Left cardiac atrium (tissue), 4 donors: ENCODE data around the gene PACS1. TPM values are rescaled to one million over a fixed set of nuclear protein-coding genes. Genes with fewer than 3 reads are reported as not detected.
"Not testable (repeated sequence)": the region's sequence is repeated elsewhere in the genome, so short reads cannot be mapped to it uniquely, and the experiment has no call there.

ENCODE experiments used
- ATAC-seq, 2 donors: fragments of 200-7000 bp; cut with Tn5 transposase; one replicate each; pipeline ENCODE4 v1.9.1; 2020; ENCODE audit warnings: mild to moderate bottlenecking in 2 of 2, moderate library complexity in 2 of 2
- DNase-seq: peaks from one replicate; pipeline ENCODE4 v3.0.0-alpha.2; 2020
- intact Hi-C, 2 donors: fragments of 100-400 bp; cut with DNase I; formaldehyde crosslinking; loops; one replicate each; pipeline versions ENCODE4 v1.14.1 to v1.15.1; 2022 to 2023
- total RNA-seq, 2 donors: library from RNA; stranded (reverse); fragmentation: NEBNext Ultra II Directional; extraction: Animal tissue kit (Norgen Biotek cat#: 25700); gene quantifications; one replicate each; pipeline ENCODE4 v1.2.1, GENCODE V29; 2021
- donor health status: DM: no; HTN: yes; CAD: no.
- donor health status: DM: no; HTN: yes; CAD: no; lungs with severe emphysema.
- donor health status: DM: yes; HTN: yes; CAD: no.
- donor health status: Dilated cardiomyopathy.

The PACS1 gene
- total RNA-seq, 2 donors from 2014 or later: 51.6 to 74.4 TPM

GRCh38 chr11:66070604-66071380 is 720 bp downstream of the PACS1 start:
- DNase-seq (peak; percentile 75), ATAC-seq (peak; percentile 15 to 35)
- intact Hi-C loops: loop anchor here in 1 of 2 donors (5.0 kb wide), 1 partner anchor 62 kb away; no protein-coding TSS in a partner anchor

DNA sequence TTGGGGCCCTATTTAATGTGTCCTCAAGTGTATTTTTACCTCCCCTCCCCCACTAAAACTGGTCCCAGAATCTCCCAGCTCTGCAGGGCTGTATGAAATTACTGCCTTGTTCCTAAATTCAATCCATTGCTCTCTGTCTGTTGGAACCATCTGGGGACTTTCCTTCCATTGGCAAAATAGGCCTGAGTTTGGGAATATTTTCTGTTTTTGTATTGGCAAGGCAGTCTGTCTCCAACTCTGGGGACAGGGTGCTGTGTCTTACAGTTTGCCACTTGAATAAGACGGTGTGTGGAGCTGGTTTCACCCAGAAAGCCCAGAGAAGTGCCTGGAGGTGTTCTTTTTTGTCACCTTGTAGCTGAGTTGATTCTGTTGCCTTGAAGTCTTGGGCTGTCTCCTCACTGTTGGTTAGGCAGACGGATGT is 1.3 kb downstream of the PACS1 start:
- DNase-seq (no peak), ATAC-seq (no peak)
- intact Hi-C loops: loop anchor here in 1 of 2 donors (5.0 kb wide), 1 partner anchor 61 kb away; no protein-coding TSS in a partner anchor

DNA sequence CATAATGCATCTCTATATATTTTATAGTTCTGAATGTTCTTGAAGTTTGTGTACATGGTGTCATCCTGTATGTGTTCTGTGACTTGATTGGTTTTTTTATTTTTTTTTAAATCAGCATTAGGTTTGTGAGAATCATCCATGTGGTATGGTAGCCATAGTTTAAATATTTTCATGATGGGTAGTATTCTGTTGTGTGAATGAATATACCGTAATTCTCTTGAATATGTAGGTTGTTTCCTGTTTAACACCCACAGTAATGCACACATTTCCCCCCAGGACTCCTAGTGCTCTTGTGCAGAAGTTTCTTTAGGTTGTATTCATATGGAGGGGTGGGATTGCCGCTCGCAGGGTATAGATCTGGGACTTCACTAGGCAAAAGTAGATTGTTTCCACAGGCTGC is 2.0 kb downstream of the PACS1 start:
- ATAC-seq (no peak), DNase-seq (no peak)
- intact Hi-C loops: loop anchor here in 1 of 2 donors (5.0 kb wide), 1 partner anchor 60 kb away; no protein-coding TSS in a partner anchor

GRCh38 chr11:66072518-66072917 is 2.4 kb downstream of the PACS1 start:
- DNase-seq (no peak), ATAC-seq (no peak)
- intact Hi-C loops: loop anchor here in 1 of 2 donors (5.0 kb wide), 1 partner anchor 60 kb away; no protein-coding TSS in a partner anchor

DNA sequence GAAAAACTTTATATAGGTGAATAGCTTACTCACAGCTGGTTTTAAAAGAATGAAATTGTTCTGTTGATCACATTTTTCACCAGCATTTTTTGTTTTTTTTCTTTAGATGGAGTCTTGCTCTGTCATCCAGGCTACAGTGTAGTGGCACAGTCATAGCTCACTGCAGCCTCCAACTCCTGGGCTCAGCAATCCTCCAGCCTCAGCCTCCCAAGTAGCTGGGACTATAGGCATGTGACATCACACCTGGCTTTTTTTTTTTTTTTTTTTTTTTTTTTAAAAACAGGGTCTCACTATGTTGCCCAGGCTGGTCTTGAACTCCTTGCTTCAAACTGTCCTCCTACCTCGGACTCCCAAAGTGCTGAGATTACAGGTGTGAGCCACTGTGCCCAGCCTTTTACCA is 3.6 kb downstream of the PACS1 start:
- DNase-seq: no peak
- ATAC-seq: no peak
- intact Hi-C loops: loop anchor here in 1 of 2 donors (5.0 kb wide), 1 partner anchor 59 kb away; no protein-coding TSS in a partner anchor

DNA sequence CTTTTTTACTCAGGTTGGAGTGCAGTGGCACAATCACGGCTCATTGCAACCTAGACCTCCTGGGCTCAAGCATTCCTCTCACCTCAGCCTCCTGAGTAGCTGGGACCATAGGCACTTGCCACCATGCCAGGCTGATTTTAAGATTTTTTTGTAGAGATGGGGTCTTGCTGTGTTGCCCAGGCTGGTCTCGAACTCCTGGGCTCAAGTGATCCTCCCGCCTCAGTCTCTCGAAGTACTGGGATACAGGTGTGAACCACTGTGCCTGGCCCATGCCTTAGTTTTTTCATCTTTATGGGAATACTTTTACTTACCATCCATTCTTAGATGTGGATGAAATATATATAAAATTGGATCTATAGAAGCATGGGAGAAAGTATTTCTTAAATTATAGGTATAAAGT is 5.2 kb downstream of the PACS1 start:
- intact Hi-C loops: no loop called here
- no peak for ATAC-seq
- DNase-seq: no peak

GRCh38 chr11:66076561-66076960 is 6.5 kb downstream of the PACS1 start:
- intact Hi-C loops: no loop called here
- DNase-seq: no peak
- peak; percentile 24 to 46 for ATAC-seq

DNA sequence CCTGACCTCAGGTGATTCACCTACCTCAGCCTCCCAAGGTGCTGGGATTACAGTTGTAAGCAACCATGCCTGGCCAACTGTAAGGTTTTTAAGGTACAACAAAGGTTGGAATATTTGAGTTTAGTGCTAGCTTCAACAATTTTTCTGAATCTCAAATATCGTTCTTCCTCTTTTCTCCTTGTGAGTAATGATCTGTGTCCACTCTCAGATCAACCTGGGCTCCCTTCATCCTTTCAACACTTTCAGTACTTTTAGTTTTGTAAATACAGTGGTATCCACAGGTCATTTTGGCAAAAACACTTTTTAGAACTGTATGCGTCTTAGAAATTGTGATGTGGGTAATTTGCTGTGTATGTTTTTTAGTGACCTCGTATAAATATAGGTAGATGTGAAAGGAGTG is 7.9 kb downstream of the PACS1 start:
- no peak for ATAC-seq
- no peak for DNase-seq
- intact Hi-C loops: no loop called here

DNA sequence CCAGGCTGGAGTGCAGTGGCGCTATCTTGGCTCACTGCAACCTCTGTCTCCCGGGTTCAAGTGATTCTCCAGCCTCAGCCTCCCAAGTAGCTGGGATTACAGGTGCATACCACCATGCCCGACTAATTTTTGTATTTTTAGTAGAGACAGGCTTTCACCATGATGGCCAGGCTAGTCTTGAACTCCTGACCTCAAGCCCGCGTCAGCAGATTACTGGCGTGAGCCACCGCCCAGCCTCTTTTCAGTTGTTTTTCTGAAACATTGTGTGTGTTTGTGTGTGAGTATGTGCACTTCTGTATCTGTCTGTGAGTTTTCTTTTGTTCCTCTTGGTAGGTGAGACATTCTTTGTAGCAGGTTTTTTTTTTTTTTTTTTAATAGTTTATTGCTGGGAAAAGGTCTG is 8.9 kb downstream of the PACS1 start:
- DNase-seq, ATAC-seq, intact Hi-C loops: not testable (repeated sequence)

DNA sequence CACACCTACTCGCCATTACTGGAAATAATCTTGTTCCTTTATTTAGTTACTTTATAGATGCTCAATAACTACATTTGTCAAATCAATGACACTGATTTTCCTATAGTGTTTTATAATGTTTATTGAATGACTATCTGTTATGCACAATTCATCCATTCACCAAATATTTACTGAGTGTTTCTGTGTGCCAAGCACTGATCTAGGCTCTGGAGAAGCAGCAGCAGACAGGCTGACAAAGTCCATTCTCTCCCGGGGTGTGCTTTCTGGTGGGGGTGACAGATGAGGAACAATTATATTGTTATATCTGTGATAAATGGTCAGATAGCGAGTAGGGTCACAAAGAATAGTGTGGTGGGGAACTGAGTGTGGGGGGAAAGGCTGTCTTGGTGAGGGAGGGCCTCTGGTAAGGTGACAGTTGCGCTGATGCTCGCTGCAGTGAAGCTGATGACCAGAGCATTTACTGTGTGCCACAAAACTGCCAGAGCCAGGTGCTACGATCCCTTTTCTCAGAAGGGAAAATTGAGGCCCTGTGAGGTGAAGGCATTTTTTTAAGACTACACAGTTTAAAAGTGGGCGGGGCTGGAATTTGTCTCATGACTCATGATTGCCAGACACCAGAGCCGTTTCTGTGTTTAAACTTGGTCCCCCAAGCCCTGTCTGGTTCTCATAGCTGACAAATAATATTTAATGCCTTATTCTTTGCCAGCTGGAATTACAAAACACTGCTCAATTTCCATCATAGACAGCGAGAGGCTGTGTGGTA is 10.2 kb downstream of the PACS1 start:
- ATAC-seq (peak; percentile 35 to 71), DNase-seq (peak; percentile 65)
- intact Hi-C loops: no loop called here

GRCh38 chr11:66081505-66081904 is 11.4 kb downstream of the PACS1 start:
- peak; percentile 45 for DNase-seq
- peak; percentile 51 to 65 for ATAC-seq
- intact Hi-C loops: no loop called here

GRCh38 chr11:66082946-66083698 is 13.1 kb downstream of the PACS1 start:
- intact Hi-C loops: no loop called here
- peak in 1 of 2 donors; percentile 41 for ATAC-seq
- no peak for DNase-seq

GRCh38 chr11:66083767-66084166 is 13.7 kb downstream of the PACS1 start:
- no peak for ATAC-seq
- intact Hi-C loops: no loop called here

DNA sequence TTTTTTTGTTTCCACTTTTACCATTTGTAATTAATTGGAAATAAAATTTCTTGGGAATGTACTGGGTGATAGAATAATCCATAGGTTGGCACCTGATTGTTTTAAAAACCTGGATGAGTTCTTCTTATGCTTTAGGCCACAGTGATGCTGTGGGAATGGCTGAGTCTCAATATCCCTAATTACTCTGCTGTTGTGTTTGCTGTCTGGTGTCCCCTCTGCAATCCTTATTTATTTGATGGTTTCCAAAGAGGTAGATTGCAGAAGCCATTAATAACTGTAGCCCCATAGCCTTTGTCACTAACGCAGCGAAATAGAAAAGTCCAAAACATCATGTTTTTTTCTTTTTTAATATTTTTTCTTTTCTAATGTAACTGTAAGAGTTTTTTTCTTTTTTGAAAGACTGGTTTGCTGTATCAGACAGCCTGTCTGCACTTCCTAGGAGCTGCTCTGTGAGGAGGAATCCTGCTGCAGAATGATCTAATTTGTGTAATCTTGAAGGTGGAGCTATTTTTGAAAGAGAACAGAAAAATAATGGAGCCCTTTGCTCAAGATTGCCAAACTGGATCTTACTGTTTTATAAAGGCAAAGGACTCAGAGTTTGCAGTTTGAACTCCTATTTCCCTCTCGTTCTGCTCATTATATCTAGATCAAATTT is 14.9 kb downstream of the PACS1 start:
- ATAC-seq (peak in 1 of 2 donors; percentile 42), DNase-seq (no peak)
- intact Hi-C loops: no loop called here

More at GRCh38 chr11:66083767-66084166, 13.7 kb downstream of the PACS1 start:
- no peak for DNase-seq

DNA sequence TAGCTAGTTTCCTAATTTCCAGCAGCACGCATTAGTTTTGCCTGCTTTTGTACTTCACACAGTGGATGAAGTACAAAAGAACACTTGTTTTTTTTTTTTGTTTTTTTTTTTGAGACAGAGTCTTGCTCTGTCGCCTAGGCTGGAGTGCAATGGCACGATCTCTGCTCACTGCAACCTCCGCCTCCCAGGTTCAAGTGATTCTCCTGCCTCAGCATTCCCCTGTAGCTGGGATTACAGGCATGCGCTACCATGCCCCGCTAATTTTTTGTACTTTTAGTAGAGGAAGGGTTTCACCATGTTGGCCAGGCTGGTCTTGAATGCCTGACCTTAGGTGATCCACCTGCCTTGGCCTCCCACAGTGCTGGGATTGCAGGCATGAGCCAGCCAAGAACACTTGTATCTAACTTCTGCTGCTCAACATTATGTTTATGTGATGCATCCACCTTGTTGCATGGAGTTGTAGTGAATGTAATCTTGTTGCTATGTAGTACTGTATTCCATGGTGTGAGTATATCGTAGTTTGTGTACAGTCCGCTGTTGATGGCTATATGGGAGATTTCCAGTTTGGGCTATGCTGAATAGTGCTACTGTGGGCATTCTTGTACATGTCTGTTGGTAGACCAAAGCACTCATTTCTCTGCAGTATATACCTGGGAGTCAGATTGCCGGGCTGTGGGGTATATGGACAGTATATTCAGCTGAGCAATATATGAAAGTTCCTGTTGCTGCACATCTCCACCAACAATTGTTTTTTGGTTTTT is 17.3 kb downstream of the PACS1 start:
- DNase-seq (no peak), ATAC-seq (no peak)
- intact Hi-C loops: no loop called here

- ATAC-seq: no peak
- no peak for DNase-seq
- intact Hi-C loops: no loop called here
Measured at GRCh38 chr11:66089067-66089466, 19.0 kb downstream of the PACS1 start.

DNA sequence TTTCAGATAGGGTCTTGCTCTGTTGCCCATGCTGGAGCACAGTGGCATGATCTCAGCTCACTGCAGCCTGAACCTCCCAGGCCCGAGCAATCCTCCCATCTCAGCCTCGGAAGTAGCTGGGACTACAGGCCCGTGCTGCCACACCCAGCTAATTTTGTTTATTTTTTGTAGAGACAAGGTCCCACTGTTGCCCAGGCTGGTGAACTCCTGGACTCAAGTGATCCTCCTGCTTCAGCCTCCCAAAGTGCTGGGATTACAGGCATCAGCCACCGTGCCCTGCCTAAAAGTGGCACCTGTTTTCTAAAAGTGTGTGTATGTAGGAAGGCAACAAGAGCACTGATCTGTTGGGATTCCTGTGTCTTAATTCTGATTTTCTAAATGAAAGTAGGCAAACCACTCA is 20.2 kb downstream of the PACS1 start:
- ATAC-seq: no peak
- DNase-seq: no peak
- intact Hi-C loops: no loop called here

GRCh38 chr11:66092125-66092524 is 22.1 kb downstream of the PACS1 start:
- DNase-seq, intact Hi-C loops, ATAC-seq: not testable (repeated sequence)
